ENCODE measurements around the gene LTBP2.

DNA sequence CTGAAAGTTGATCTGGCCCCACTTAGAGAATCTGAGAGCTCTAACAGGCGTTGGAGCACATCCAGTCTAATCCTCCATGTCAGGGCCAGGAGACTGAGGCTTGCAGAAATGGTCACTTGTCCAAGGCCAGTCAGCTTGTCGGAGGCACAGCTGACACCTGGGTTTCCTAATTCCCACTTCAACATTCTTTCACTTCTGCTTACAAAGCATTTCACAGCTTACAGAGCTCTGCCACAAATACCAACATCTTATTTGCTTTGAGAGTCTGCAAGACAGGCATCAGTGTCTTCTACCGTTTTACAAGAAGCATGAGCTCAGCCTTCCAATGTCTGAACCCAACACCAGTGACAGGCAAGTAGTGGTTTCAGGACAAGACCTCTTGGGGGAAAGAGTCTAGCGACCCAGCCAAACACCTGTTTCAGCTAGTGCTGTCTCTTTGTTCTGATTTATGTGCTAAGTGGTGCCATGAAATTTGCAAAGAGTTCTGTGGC is 86.6 kb downstream of the LTBP2 start:
- TF ChIP-seq, protein P1, sequence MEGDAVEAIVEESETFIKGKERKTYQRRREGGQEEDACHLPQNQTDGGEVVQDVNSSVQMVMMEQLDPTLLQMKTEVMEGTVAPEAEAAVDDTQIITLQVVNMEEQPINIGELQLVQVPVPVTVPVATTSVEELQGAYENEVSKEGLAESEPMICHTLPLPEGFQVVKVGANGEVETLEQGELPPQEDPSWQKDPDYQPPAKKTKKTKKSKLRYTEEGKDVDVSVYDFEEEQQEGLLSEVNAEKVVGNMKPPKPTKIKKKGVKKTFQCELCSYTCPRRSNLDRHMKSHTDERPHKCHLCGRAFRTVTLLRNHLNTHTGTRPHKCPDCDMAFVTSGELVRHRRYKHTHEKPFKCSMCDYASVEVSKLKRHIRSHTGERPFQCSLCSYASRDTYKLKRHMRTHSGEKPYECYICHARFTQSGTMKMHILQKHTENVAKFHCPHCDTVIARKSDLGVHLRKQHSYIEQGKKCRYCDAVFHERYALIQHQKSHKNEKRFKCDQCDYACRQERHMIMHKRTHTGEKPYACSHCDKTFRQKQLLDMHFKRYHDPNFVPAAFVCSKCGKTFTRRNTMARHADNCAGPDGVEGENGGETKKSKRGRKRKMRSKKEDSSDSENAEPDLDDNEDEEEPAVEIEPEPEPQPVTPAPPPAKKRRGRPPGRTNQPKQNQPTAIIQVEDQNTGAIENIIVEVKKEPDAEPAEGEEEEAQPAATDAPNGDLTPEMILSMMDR (IDR thresholded peaks at IDR 0.05 in 4 of 5, conservative IDR thresholded peaks at IDR 0.05 in 1 of 5), result no peak
- TF ChIP-seq POLR2A (IDR thresholded peaks at IDR 0.05), result no peak
